Midbrain (tissue), 1 donor: Measurements from ENCODE around the gene CD7.

Source experiments
- DNase-seq: peaks from one replicate; lab custom pipeline; 2025; lab: John Stamatoyannopoulos, UW

Gene CD7

GRCh38 chr17:82328141-82328993 lies 11.0 kb upstream of the CD7 start:
- DNase-seq = no peak

- no peak for DNase-seq
Observed at GRCh38 chr17:82327757-82328140, 10.3 kb upstream of the CD7 start.

GRCh38 chr17:82327289-82327688 lies 9.9 kb upstream of the CD7 start:
- DNase-seq = no peak

- no peak for DNase-seq
Observed at GRCh38 chr17:82325286-82326180, 8.1 kb upstream of the CD7 start.

GRCh38 chr17:82324566-82325285 lies 7.3 kb upstream of the CD7 start:
- no peak for DNase-seq

- DNase-seq = no peak
Observed at GRCh38 chr17:82323514-82324234, 6.3 kb upstream of the CD7 start.

GRCh38 chr17:82322526-82323453 lies 5.4 kb upstream of the CD7 start:
- DNase-seq = no peak

- DNase-seq = no peak
Observed at GRCh38 chr17:82321947-82322466, 4.6 kb upstream of the CD7 start.

GRCh38 chr17:82320956-82321927 lies 3.8 kb upstream of the CD7 start:
- no peak for DNase-seq

GRCh38 chr17:82320140-82320840 lies 2.9 kb upstream of the CD7 start:
- DNase-seq = no peak

- DNase-seq = no peak
Observed at GRCh38 chr17:82319619-82320062, 2.2 kb upstream of the CD7 start.

GRCh38 chr17:82318772-82319606 lies 1.6 kb upstream of the CD7 start:
- no peak for DNase-seq

GRCh38 chr17:82318169-82318498 lies 726 bp upstream of the CD7 start:
- no peak for DNase-seq

- DNase-seq = no peak
Observed at GRCh38 chr17:82316651-82317393, 586 bp downstream of the CD7 start.

- no peak for DNase-seq
Observed at GRCh38 chr17:82315703-82316358, 1.6 kb downstream of the CD7 start.
